Measurements from ENCODE around the gene EPN2. TPM values are rescaled to one million over a fixed set of nuclear protein-coding genes. Genes with fewer than 3 reads are reported as not detected.
"Not testable (repeated sequence)": the region's sequence is repeated elsewhere in the genome, so short reads cannot be mapped to it uniquely, and the experiment has no call there.

The EPN2 gene
- total and polyA plus RNA-seq, 2 donors, result 3.8 to 8.5 TPM

DNA sequence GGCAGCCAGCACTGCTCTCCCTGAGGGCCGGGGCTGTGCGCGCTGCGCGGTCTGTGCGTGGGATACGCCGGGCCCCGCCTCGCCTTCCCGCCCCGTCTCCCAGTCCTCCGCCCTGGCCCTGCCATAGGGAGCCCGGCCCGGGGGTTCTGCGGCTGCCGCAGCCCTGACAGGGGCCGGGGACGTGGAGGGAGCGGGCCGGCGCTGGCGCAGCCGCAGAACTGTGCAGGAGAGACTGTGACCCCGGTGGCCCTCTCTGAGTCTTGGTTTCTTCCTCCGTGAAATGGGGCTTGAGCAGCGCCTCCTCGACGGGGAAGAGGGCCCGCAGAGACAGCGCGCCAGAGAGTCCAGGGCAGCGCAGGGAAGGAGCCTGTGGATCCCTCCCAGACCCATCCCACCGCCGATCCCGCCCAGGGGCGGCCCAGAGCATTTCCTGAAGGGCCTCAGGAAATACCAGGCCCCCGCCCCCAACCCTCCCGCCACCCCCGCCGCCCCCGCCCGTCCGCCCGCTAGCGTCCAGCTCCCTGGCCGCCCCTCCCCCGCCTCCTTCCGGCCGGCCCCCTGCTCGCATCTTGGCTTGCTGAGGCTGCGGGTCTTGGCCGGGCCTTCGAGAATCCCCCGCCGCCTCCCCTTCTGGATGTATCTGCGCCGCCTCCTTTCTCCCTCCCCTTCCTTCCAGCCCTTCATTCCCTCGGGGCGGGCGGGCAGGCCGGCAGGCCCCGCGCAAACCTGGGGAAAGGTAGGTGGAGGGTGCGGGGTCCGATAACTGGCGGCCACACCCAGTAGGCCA is 21.9 kb upstream of the EPN2 start:
- not testable (repeated sequence) for H3K9me3 ChIP-seq (ENCODE audit: control insufficient read depth in 2 of 2, insufficient read depth in 1 of 2, low read length in 1 of 2); H3K4me1 ChIP-seq (ENCODE audit: control insufficient read depth in 2 of 2, insufficient read depth in 2 of 2, low read length in 2 of 2); H3K27ac ChIP-seq (ENCODE audit: low read depth in 1 of 2, low read length in 1 of 2); H3K4me3 ChIP-seq (ENCODE audit: low read length in 2 of 2); H3K36me3 ChIP-seq (ENCODE audit: control insufficient read depth in 2 of 2, insufficient read depth in 2 of 2, low read length in 1 of 2); DNase-seq (ENCODE audit: low read depth in 6 of 9, low spot score in 9 of 9); H3K27me3 ChIP-seq (ENCODE audit: control insufficient read depth in 2 of 2, insufficient read depth in 1 of 2, low read length in 1 of 2)
- no CpG with 5 or more reads among the region's 67 CpGs for WGBS

DNA sequence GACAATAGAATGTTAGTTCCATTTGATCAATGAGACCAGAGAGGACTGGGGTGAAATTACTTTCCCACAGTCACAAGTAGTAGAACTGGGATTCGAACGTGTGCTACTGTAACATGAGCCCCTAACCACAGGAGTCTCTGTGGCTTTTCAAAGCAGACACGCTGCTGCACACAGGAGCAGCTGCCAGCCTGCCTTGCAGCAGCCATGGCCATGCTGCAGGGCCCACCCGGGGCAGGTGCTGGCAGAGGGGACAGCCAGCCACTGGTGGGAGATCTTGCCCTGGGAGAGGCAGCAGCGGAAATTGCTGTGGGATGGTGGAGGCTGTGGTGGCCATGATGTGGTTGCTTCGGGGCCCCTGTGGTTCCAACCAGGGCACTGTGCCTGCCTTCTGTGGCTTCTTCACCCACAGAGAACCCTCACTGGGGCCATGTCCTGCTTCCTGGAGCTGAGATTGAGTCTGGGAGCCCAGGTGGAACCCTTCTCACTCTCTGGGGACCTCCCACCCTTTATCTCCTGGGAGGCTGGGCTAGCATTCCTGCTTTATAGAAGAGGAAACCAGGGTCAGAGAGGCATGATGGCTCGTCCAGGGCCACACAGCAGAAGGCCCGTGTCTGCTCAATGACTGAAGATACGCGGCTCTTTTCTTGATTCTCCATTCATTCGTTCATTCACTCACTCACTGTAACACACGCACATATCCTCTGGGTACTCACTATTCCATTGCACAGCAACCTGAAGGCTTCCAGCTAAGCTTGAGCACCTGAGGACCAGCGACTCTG is 20.8 kb upstream of the EPN2 start:
- H3K4me3 ChIP-seq (ENCODE audit: low read length in 2 of 2); H3K4me1 ChIP-seq (ENCODE audit: control insufficient read depth in 2 of 2, insufficient read depth in 2 of 2, low read length in 2 of 2); H3K9me3 ChIP-seq (ENCODE audit: control insufficient read depth in 2 of 2, insufficient read depth in 1 of 2, low read length in 1 of 2); DNase-seq (ENCODE audit: low read depth in 6 of 9, low spot score in 9 of 9); H3K36me3 ChIP-seq (ENCODE audit: control insufficient read depth in 2 of 2, insufficient read depth in 2 of 2, low read length in 1 of 2); H3K27me3 ChIP-seq (ENCODE audit: control insufficient read depth in 2 of 2, insufficient read depth in 1 of 2, low read length in 1 of 2); H3K27ac ChIP-seq (ENCODE audit: low read depth in 1 of 2, low read length in 1 of 2): not testable (repeated sequence)
- no CpG with 5 or more reads among the region's 13 CpGs for WGBS

DNA sequence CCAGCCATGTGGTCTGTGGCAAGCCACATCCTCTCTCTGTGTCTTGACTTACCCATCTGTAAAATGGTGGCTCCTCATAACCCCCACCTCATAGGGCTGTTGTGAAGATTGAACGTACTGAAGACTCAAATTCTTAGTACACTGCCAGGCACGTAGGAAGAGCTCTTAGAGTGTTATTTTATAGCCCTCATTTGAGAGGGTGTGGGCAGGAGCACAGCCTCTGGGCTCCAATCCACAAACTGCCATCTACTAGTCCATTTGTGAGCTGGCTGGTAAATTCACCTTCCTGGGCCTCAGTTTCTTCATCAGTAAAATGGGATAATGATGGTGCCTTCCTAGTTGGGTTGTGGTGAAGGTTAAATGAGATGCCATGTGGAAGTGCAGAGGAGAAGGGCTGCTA is 18.3 kb upstream of the EPN2 start:
- not testable (repeated sequence) for H3K9me3 ChIP-seq (ENCODE audit: control insufficient read depth in 2 of 2, insufficient read depth in 1 of 2, low read length in 1 of 2); H3K27me3 ChIP-seq (ENCODE audit: control insufficient read depth in 2 of 2, insufficient read depth in 1 of 2, low read length in 1 of 2); H3K36me3 ChIP-seq (ENCODE audit: control insufficient read depth in 2 of 2, insufficient read depth in 2 of 2, low read length in 1 of 2); H3K4me1 ChIP-seq (ENCODE audit: control insufficient read depth in 2 of 2, insufficient read depth in 2 of 2, low read length in 2 of 2); DNase-seq (ENCODE audit: low read depth in 6 of 9, low spot score in 9 of 9); H3K4me3 ChIP-seq (ENCODE audit: low read length in 2 of 2); H3K27ac ChIP-seq (ENCODE audit: low read depth in 1 of 2, low read length in 1 of 2)
- WGBS, result no CpG with 5 or more reads among the region's 2 CpGs

DNA sequence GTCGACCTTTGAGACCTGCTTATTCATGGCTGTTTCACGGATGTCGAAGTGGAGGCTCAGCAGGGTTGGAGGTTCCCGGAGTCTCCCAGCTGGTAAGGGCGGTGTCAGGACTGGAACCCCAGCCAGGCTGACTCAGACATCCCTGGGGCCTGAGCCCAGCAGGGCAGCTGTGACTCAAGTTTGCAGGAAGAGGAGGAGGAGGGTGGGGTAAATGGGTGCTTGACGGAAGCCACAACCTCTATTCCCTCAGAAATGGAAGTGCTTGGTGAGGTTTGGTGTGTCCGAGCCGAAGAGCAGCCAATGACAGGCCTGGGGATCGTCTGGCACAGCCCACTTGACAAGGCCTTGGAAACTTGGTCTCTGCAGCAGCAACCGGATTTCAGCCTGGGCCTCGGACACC is 17.8 kb upstream of the EPN2 start:
- not testable (repeated sequence) for H3K4me1 ChIP-seq (ENCODE audit: control insufficient read depth in 2 of 2, insufficient read depth in 2 of 2, low read length in 2 of 2); H3K27ac ChIP-seq (ENCODE audit: low read depth in 1 of 2, low read length in 1 of 2); H3K36me3 ChIP-seq (ENCODE audit: control insufficient read depth in 2 of 2, insufficient read depth in 2 of 2, low read length in 1 of 2); DNase-seq (ENCODE audit: low read depth in 6 of 9, low spot score in 9 of 9); H3K9me3 ChIP-seq (ENCODE audit: control insufficient read depth in 2 of 2, insufficient read depth in 1 of 2, low read length in 1 of 2); H3K27me3 ChIP-seq (ENCODE audit: control insufficient read depth in 2 of 2, insufficient read depth in 1 of 2, low read length in 1 of 2); H3K4me3 ChIP-seq (ENCODE audit: low read length in 2 of 2)
- WGBS, result no CpG with 5 or more reads among the region's 11 CpGs

DNA sequence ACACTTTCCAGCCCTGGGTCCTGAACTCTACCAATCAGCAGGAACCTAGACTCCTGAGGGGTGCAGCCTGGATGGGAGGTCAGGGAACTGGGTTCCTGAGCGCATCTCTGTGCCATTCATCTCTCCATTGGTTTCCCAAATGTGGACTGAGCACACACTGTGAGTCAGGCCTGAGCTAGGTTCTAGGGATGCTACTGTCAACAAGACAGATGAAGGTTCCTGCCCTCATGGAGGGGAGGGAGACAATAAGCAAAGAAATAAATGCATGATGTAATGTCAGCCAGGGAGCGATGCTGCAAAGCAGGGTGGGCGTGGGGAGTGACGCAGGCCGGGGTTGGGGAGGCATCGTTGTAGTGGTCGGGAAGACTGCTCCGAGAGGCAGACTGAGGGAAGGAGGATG is 17.0 kb upstream of the EPN2 start:
- H3K27me3 ChIP-seq (ENCODE audit: control insufficient read depth in 2 of 2, insufficient read depth in 1 of 2, low read length in 1 of 2); DNase-seq (ENCODE audit: low read depth in 6 of 9, low spot score in 9 of 9); H3K27ac ChIP-seq (ENCODE audit: low read depth in 1 of 2, low read length in 1 of 2); H3K36me3 ChIP-seq (ENCODE audit: control insufficient read depth in 2 of 2, insufficient read depth in 2 of 2, low read length in 1 of 2); H3K9me3 ChIP-seq (ENCODE audit: control insufficient read depth in 2 of 2, insufficient read depth in 1 of 2, low read length in 1 of 2); H3K4me3 ChIP-seq (ENCODE audit: low read length in 2 of 2); H3K4me1 ChIP-seq (ENCODE audit: control insufficient read depth in 2 of 2, insufficient read depth in 2 of 2, low read length in 2 of 2): not testable (repeated sequence)
- WGBS, result no CpG with 5 or more reads among the region's 8 CpGs

DNA sequence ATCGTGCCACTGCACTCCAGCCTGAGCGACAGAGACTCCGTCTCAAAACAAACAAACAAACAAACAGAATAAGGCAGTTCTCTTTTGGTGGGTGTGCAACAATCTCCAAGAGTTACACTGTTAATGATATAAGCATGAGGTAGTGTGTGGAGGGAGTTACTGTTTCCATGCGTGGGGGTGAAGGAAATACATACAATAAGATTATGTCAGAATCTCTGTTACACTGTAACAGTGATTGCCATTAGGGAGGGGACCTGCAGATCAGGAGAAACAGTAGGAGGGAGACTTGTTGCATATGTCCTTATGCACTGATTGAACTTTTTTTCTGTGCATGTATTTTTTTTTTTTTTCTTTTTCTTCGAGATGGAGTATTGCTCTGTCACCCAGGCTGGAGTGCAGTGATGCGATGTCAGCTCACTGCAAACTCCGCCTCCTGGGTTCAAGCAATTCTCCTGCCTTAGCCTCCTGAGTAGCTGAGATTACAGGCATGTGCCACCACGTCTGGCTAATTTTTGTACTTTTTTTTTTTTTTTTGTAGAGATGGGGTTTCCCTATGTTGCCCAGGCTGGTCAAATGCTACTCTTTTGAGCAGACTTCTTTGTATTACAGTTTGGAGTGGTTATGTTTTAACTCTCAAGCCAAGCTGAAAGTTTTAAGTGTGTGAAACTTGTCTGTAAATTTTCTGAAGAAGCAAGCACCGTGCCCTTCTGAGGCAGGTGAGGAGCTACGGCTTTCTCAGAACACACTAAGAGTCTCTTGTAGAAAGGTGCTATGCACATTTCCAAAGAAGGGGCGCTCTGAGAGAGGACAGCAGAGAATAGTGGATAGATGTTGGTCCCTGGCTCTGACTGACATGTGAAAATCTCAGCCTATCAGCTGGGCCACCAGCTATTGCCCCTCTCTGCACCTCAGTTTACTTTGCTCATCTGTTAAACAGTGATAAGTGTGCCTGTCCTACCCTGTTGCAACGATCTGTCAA is 10.3 kb upstream of the EPN2 start:
- H3K4me1 ChIP-seq (ENCODE audit: control insufficient read depth in 2 of 2, insufficient read depth in 2 of 2, low read length in 2 of 2); DNase-seq (ENCODE audit: low read depth in 6 of 9, low spot score in 9 of 9); H3K27me3 ChIP-seq (ENCODE audit: control insufficient read depth in 2 of 2, insufficient read depth in 1 of 2, low read length in 1 of 2); H3K36me3 ChIP-seq (ENCODE audit: control insufficient read depth in 2 of 2, insufficient read depth in 2 of 2, low read length in 1 of 2); H3K9me3 ChIP-seq (ENCODE audit: control insufficient read depth in 2 of 2, insufficient read depth in 1 of 2, low read length in 1 of 2); H3K27ac ChIP-seq (ENCODE audit: low read depth in 1 of 2, low read length in 1 of 2); H3K4me3 ChIP-seq (ENCODE audit: low read length in 2 of 2): not testable (repeated sequence)
- no CpG with 5 or more reads among the region's 12 CpGs for WGBS

DNA sequence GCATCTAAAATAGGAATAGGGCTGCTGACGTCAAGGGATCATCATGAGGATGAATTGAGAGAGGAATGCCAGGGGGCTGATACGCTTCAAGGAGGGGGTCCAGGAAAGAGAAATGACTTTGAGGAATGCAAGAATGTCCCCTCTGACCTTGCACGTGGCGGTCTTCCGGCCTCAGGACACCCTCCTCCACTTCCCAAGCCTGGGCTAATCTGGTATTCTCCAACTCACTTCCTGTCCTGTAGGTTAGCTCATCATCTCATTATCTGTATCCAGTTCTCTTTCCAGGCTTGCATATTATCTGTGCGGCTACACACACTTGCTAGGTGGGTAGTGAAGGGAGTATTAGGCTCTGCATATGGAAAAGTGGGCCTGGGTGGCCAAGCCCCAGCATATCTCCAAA is 2.5 kb upstream of the EPN2 start:
- peaks cover 23 to 26% of the 10 kb centered on the region in 2 donors for H3K27me3 ChIP-seq (ENCODE audit: control insufficient read depth in 2 of 2, insufficient read depth in 1 of 2, low read length in 1 of 2)
- 73% methylated on average over 3 of the region's 6 CpGs for WGBS
- not testable (repeated sequence) for H3K27ac ChIP-seq (ENCODE audit: low read depth in 1 of 2, low read length in 1 of 2); H3K9me3 ChIP-seq (ENCODE audit: control insufficient read depth in 2 of 2, insufficient read depth in 1 of 2, low read length in 1 of 2); H3K36me3 ChIP-seq (ENCODE audit: control insufficient read depth in 2 of 2, insufficient read depth in 2 of 2, low read length in 1 of 2); H3K4me1 ChIP-seq (ENCODE audit: control insufficient read depth in 2 of 2, insufficient read depth in 2 of 2, low read length in 2 of 2); H3K4me3 ChIP-seq (ENCODE audit: low read length in 2 of 2); DNase-seq (ENCODE audit: low read depth in 6 of 9, low spot score in 9 of 9)

DNA sequence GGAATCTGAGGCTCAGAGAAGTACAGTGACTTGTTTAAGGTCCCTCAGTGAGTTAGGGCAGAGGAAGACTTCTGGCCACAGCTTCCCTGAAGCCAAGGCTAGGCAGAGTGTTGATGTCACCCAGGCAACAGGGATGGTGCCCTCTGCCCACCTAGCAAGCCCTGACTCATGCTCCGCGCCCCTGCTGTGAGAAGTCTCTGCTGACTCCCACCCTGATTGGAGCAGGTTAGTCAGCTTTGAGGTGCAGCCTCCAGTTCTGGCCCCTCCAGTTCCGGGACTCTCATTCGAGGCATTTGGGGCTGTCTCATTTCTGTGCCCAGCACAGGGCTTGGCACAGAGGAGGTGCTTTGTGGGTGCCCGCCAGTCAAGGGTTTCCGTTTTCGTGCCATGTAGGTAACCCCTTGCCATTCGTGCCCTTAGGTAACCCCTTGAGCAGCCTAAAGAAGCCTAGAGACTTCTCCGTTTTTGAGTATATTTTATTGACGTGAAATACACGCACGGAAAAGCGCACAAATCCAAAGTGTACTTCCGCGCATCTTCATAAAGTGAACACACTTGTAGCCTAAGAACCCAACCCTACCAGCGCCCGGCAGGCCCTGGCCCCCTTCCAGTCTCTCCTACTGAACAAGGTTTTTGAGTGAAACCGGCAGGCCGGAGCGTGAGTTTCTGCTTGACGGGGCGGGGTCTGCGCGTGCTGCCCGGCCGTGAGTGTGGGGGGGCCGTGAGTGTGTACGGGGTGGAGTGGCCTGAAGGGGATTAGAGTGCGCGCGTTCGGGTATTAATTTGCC is 621 bp upstream of the EPN2 start:
- no CpG with 5 or more reads among the region's 32 CpGs for WGBS
- H3K9me3 ChIP-seq (ENCODE audit: control insufficient read depth in 2 of 2, insufficient read depth in 1 of 2, low read length in 1 of 2); H3K36me3 ChIP-seq (ENCODE audit: control insufficient read depth in 2 of 2, insufficient read depth in 2 of 2, low read length in 1 of 2); H3K4me3 ChIP-seq (ENCODE audit: low read length in 2 of 2); H3K4me1 ChIP-seq (ENCODE audit: control insufficient read depth in 2 of 2, insufficient read depth in 2 of 2, low read length in 2 of 2); H3K27ac ChIP-seq (ENCODE audit: low read depth in 1 of 2, low read length in 1 of 2); DNase-seq (ENCODE audit: low read depth in 6 of 9, low spot score in 9 of 9): not testable (repeated sequence)
- H3K27me3 ChIP-seq (ENCODE audit: control insufficient read depth in 2 of 2, insufficient read depth in 1 of 2, low read length in 1 of 2), result peaks cover 27 to 40% of the 10 kb centered on the region in 2 donors
